H1 (cell line): Measurements from ENCODE around the gene RAB3A. TPM values are rescaled to one million over a fixed set of nuclear protein-coding genes. Genes with fewer than 3 reads are reported as not detected.

Source experiments
- CTBP2 ChIP-seq: IDR thresholded peaks from 2 replicates; pipeline ENCODE4 v1.7.0; 2011; ENCODE audit warnings: borderline replicate concordance, mild to moderate bottlenecking, moderate library complexity, mixed read lengths, low read length; ENCODE audit not compliant: insufficient read depth, insufficient read length
- E2F6 ChIP-seq: IDR thresholded peaks from 2 replicates; pipeline ENCODE4 v1.6.1; 2012; ENCODE audit warnings: inconsistent platforms
- KDM5A ChIP-seq: fragments of 200-600 bp; IDR thresholded peaks from 2 replicates; pipeline ENCODE4 v1.7.1; 2012; ENCODE audit warnings: mild to moderate bottlenecking, low read length, inconsistent platforms, mixed read lengths
- MAFK ChIP-seq: IDR thresholded peaks from 2 replicates; pipeline ENCODE4 v1.6.1; 2012; ENCODE audit warnings: low read depth, mild to moderate bottlenecking, improper control_type of control experiment, low read length
- POLR2AphosphoS5 ChIP-seq: IDR thresholded peaks from 2 replicates; pipeline ENCODE4 v1.6.1; 2011; ENCODE audit warnings: low read depth, low read length
- polyA plus RNA-seq, 7 experiments: library from polyadenylated mRNA; depleted of rRNA in 3 of 7; stranded (reverse) in 5 of 7; unstranded in 2 of 7; fragments of >200 nt in 5 of 7; fragments of 200-250 nt in 2 of 7; gene quantifications; 1 replicate in 5 of 7; 2 replicates in 1 of 7; 4 replicates in 1 of 7; pipeline versions ENCODE4 v1.2.1 to v1.2.3, GENCODE V29; 2011 to 2013; ENCODE audit warnings: missing spikeins in 2 of 7, mixed read lengths in 2 of 7
- total RNA-seq: library from RNA; stranded (reverse); fragmentation: NEBNext Ultra II Directional; extraction: Animal tissue kit (Norgen Biotek cat#: 25700); gene quantifications from 2 replicates; pipeline ENCODE4 v1.2.1, GENCODE V29; 2021

RAB3A gene
- total and polyA plus RNA-seq, 2 of the 8 experiments (the other 6 are each of a cell fraction or from before 2014, with no cell fraction given) = 13.6 to 14.2 TPM

DNA sequence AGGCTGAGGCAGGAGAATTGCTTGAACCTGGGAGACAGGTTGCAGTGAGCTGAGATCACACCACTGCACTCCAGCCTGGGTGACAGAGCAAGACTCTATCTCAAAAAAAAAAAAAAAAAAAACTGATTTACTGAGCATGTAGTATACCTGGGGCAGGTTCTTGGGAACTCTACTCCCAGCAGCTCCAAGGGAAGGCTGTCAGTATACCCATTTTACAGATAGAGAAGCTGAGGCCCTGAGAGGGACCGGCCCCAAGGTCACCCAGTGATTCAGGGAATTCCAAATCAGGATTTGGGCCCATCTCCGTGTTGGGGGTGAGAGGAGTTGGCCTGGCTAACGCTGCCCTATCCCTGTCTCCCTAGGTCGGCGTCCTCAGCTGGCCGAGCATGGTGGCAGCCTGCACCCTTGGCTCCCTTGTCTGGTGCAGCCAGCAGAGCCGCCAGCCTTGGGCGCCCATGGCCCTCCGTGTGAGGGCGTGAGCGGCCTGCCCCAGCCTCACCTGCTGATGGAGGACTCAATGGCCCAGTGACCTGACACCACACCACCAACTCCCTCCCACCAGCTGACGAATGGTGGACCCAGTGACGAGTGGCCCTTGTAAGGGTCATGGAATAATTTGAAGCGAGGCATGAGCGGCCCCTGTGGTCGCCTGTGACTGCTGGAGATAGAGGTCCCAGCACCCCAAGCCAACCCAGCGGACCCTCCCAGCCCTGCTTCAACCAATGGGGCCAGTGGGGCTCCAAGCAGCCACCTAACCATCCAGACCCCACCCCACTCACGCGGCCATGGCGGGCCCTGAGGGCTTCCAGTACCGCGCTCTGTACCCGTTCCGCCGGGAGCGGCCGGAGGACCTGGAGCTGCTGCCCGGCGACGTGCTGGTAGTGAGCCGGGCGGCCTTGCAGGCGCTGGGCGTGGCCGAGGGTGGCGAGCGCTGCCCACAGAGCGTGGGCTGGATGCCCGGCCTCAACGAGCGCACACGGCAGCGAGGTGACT, 48.5 kb downstream of the RAB3A start (continued):
- TF ChIP-seq CTBP2 (no peak), MAFK (no peak), POLR2AphosphoS5 (no peak), KDM5A (no peak), E2F6 (no peak)
- TF ChIP-seq, all 59 proteins: peak for 0
